Measurements from ENCODE around the gene NAA38.

The NAA38 gene, protein sequence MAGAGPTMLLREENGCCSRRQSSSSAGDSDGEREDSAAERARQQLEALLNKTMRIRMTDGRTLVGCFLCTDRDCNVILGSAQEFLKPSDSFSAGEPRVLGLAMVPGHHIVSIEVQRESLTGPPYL

DNA sequence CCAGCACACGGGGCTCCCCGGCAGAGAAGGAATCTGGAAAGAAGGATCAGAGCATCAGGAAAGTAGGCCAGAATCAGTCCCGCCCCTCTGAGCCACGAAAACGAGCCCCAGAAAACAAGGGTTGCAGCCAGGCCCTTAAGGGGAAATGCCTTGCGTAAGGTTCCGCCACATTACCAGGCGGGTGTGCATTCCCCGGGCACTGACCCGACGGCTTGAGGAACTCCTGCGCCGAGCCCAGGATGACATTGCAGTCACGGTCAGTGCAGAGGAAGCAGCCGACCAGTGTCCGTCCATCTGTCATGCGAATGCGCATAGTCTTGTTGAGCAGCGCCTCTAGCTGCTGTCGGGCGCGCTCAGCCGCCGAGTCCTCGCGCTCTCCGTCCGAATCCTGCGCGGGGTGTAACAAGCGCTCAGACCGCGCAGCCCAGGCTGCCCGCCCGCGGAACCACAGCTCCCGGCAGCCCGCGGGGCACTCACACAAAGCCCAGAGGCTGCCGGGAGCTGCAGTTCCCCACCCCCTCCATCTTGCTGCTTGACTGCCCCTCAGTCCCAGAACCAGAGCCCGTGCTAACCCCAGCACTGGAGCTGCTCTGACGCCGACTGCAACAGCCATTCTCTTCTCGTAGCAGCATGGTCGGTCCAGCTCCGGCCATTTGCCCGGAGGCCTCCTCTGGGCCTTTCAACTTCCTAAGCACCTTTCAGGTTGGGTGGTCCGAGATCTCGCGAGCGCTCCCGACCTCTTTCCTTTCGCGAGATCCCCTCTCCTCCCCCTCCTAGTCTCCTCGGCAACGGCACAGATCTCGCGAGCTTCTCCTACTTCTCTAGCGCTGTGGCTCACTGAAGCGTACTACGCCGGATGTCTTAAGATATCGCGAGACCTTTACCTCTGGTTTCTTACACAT, at the start of gene NAA38:
TSS of gene NAA38 (minus strand) at position 749 of the 902 bp plus-strand sequence. CDS start at position 653, 96 bp downstream.
- DNase-seq: peak; percentile 93

DNA sequence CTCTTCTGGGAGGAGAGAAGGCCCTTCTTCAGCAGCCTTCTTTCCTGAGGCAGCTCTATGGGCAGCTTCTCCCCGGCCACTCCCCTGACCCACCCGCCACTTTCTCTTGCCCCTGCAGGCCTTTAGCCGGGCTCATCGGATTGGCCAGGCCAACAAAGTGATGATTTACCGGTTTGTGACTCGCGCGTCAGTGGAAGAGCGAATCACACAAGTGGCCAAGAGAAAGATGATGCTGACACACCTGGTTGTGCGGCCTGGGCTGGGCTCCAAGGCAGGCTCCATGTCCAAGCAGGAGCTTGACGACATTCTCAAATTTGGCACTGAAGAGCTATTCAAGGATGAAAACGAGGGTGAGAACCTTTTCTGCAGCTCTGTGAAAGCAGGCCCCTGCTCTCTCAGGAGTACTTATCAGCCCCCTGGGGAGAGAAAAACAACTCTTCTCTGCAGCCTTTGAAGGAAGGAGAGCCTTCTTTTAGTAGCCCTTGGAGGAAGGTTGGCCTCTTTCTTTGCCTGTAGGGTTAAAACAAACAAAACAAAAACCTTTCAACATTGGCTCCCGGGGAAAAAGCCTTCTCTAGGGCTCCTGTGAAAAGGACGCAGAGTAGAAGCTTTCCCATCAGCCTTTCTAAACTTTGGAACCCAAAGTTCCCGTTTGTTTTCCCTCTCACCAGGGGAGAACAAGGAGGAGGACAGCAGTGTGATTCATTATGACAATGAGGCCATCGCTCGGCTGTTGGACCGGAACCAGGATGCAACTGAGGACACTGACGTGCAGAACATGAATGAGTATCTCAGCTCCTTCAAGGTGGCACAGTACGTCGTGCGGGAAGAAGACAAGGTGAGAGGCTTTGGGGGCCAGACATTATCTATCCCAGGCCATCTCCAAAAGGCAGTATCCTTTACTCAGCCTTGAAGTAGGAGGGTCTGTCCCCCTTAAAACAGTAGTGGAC, 46.1 kb upstream of the NAA38 start:
- no peak for DNase-seq

DNA sequence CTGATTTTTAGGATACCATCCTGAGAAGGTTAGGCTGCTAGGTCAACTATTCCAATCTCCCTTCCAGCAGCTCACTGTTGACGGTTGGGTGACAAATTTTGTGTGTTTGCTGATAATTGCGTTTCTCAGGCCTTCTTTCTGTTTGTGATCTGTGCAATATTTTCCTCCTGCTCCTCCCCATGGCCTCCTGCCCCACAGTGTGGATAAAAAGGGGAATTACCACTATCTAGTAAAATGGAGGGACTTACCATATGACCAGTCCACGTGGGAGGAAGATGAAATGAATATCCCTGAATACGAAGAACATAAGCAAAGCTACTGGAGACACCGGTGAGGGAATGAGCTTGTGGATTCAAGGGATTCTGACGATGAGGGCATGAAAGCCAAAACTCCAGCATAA, 40.4 kb upstream of the NAA38 start:
- DNase-seq: no peak

DNA sequence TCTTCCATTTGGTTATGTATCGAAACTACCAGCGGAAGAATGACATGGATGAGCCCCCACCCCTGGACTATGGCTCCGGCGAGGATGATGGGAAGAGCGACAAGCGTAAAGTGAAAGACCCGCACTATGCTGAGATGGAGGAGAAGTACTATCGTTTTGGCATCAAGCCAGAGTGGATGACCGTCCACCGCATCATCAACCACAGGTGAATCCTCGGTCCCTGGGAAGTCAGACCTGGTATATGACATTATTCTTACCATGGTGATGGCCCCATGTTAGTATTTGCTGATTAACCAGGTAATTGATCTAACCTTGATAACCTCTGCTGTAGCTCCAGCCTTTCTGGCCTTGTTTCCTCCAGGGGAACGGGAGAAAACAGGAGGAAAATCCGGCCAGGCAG, 39.7 kb upstream of the NAA38 start:
- no peak for DNase-seq

DNA sequence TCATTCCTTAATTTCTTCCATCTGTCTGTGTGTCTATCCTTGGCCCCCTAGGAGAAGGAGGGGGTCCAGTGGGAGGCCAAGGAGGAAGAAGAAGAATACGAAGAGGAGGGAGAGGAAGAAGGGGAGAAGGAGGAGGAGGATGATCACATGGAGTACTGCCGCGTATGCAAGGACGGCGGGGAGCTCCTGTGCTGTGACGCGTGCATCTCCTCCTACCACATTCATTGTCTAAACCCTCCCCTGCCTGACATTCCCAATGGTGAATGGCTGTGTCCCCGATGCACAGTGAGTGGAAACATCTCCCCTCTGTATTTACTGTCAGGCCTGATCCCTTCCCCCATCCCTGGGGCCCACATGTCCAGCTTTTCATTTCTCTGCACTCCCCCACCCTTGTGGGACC, 37.5 kb upstream of the NAA38 start:
- no peak for DNase-seq

GRCh38 chr17:7894226-7894625, 36.9 kb upstream of the NAA38 start:
- DNase-seq: no peak

- DNase-seq: no peak
These were observed 36.0 kb upstream of the NAA38 start for GRCh38 chr17:7893187-7893880.

GRCh38 chr17:7889166-7889955, 32.0 kb upstream of the NAA38 start:
- DNase-seq: peak; percentile 54

- DNase-seq: peak; percentile 57
These were observed 31.0 kb upstream of the NAA38 start, which contains the start of gene CHD3 for GRCh38 chr17:7888184-7888920. Gene CHD3 (plus strand): TSS chr17:7888789. CDS start chr17:7889001, 212 bp downstream.

- DNase-seq: peak; percentile 95
These were observed 30.3 kb upstream of the NAA38 start for GRCh38 chr17:7887482-7888183.

DNA sequence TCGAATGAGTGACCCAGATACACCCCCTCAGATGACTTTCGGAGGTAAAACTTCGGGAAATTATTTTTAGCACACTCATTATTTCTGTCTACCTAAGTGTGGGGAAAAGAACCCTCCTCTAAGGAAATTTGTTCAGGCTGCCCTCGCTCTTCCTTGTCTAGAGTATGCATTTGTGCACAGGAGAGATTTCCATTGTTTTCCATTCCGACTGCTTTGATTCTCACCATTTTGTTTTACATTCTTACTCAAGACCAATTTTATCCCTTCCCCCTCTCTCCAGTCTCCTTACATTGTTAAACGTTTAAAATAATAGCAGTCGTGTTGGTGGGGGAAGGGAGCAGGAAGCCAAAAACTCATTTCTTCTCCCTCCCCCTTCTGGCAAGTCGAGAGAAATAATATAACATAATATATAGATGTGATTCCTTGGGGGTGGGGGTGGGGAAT, 29.7 kb upstream of the NAA38 start:
- DNase-seq: no peak

DNA sequence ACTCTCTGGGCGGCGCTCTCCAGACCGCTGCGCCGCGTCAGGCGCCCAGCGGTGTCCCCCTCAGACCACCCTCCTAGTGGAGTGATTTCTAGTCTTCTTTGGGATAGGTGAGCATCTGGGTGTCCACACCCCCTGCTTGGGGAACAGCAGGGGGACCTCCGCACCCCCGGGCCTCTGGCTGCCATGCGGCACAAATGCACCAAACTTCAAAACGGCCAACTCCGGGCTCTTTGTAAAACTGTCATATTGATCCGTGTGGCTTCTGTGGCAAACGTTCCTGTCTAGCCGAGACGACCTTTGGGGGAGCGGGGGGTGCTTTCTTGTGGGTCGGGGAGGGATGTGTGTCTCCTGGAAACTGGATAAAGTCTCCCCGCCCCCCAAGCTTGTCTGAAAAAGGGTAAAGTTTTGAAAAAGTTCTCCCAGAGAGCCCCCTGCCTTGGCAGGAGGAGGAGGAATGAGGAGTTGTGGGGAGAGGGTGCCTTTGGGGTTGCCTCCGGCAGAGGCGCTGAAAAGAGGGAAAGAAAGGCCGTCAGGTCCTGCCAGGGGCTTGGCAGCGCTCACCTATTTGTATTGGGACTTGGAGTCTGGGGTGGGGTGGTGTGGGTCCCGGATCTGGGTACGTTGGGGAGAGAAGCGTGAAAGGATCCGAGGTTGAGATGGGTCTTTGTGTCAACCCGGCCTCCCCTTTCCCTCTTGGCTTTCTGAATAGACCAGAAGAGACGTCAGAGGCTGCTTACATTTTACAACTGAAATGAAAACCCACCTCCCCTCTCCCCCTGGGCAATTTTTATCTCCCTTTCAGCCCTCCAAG, 29.1 kb upstream of the NAA38 start:
- peak; percentile 79 for DNase-seq

DNA sequence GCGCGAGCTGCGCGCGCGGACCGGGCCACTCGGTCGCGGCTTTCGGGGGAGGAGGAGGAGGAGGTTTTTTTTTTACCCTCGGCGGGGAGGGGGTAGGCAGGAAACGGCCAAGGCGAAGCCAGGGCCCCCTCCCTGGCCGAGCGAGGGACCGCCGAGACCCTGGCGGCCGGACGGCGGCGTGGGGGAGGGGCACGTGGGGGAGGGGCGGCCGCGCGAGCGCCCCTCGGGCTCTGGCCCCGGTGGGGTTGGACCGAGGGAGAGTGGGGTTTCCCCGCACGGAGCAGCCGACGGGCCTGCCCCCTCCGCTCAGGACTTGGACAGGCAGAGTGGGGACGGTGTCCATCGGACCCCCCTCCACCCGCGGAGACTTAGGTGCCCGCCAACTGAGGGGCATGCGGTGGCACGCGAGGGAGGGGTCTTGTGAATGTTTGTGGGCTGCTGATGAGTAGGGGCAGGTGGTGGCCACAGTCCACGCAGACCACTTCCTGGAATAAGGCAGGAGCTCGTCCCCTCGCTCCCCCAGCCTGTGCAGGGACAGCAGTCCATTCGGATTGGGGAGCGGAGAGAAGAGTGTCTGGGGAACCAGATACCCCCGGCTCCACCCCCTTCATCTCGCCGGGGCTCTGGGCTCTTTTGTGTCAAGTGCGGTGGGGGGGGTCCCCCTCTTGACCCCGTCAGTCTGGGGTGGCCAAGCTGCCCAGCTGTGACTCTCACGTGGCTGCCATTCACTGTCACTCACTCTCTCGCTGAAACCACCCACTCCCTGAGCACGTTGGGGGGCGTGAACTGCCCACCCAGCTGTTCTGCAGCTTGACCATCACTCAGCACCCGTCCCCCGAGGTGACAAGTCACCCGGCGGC, 28.2 kb upstream of the NAA38 start:
- peak; percentile 59 for DNase-seq

- DNase-seq: peak; percentile 68
These were observed 27.4 kb upstream of the NAA38 start for GRCh38 chr17:7884581-7885366.

GRCh38 chr17:7883781-7884386, 26.5 kb upstream of the NAA38 start:
- peak; percentile 38 for DNase-seq

DNA sequence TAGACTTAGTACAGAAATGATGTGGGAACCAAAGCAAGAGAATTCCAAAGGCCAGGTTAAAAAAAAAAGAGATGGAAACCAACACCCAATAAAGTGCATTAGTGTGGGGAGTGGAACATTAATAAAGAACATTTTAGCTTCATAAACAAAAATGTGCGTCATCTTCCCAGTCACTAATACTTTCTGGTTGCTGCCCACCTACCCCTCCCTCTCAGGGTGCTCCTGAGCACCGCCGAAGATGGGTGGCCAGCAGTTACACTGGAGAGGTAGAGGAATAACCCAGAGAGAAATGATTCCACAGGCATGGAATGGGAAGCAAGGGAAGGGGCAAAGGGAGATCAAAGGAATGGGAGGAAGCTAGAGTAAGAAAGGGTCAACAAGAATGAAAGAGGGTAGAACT, 25.3 kb upstream of the NAA38 start:
- no peak for DNase-seq

DNA sequence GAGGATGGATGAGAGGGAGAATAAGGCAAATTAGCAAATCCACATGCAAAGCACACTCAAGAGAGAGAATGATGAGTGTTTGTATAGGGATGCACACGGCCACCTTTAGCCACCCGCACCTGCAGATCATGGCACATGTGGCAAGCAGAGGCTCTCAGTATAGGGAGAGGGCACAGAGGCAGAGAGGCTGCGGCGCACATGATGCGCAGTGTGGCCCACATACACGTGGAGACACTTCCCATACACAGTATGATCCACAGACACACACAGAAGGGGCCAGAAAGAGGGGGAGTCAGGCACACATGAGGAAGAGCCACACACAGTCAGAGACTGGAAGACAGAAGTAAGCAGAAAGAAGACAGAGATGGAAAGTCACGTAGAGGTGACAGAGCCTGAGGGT, 24.7 kb upstream of the NAA38 start:
- no peak for DNase-seq
